Measurements from ENCODE around the gene PCDHA6.
"Not testable (repeated sequence)": the region's sequence is repeated elsewhere in the genome, so short reads cannot be mapped to it uniquely, and the experiment has no call there.

PCDHA6 gene

DNA sequence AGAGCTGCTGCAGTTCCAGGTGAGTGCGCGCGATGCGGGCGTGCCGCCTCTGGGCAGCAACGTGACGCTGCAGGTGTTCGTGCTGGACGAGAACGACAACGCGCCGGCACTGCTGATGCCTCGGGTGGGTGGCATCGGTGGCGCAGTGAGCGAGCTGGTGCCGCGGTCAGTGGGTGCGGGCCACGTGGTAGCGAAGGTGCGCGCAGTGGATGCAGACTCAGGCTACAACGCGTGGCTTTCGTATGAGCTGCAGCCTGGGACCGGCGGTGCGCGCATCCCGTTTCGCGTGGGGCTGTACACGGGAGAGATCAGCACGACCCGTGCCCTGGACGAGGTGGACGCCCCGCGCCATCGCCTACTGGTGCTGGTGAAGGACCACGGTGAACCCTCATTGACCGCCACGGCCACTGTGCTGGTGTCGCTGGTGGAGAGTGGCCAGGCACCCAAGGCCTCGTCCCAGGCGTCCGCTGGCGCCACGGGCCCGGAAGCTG is 24.9 kb upstream of the PCDHA6 start:
- no peaks in the 10 kb centered on the region for H3K27me3 Mint-ChIP-seq (ENCODE audit: low read depth)
- no peak overlapping the region for H3K27ac Mint-ChIP-seq
- H3K4me1 Mint-ChIP-seq: peaks cover 9% of the 10 kb centered on the region
- H3K9me3 Mint-ChIP-seq: peaks cover 37% of the 10 kb centered on the region
- H3K4me3 Mint-ChIP-seq: no peak overlapping the region
- H3K36me3 Mint-ChIP-seq (ENCODE audit: low read depth): peaks cover 71% of the 10 kb centered on the region
- TF ChIP-seq, protein P1, sequence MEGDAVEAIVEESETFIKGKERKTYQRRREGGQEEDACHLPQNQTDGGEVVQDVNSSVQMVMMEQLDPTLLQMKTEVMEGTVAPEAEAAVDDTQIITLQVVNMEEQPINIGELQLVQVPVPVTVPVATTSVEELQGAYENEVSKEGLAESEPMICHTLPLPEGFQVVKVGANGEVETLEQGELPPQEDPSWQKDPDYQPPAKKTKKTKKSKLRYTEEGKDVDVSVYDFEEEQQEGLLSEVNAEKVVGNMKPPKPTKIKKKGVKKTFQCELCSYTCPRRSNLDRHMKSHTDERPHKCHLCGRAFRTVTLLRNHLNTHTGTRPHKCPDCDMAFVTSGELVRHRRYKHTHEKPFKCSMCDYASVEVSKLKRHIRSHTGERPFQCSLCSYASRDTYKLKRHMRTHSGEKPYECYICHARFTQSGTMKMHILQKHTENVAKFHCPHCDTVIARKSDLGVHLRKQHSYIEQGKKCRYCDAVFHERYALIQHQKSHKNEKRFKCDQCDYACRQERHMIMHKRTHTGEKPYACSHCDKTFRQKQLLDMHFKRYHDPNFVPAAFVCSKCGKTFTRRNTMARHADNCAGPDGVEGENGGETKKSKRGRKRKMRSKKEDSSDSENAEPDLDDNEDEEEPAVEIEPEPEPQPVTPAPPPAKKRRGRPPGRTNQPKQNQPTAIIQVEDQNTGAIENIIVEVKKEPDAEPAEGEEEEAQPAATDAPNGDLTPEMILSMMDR (IDR thresholded peaks at IDR 0.05; ENCODE audit: unreplicated experiment in 3 of 3): no peak

DNA sequence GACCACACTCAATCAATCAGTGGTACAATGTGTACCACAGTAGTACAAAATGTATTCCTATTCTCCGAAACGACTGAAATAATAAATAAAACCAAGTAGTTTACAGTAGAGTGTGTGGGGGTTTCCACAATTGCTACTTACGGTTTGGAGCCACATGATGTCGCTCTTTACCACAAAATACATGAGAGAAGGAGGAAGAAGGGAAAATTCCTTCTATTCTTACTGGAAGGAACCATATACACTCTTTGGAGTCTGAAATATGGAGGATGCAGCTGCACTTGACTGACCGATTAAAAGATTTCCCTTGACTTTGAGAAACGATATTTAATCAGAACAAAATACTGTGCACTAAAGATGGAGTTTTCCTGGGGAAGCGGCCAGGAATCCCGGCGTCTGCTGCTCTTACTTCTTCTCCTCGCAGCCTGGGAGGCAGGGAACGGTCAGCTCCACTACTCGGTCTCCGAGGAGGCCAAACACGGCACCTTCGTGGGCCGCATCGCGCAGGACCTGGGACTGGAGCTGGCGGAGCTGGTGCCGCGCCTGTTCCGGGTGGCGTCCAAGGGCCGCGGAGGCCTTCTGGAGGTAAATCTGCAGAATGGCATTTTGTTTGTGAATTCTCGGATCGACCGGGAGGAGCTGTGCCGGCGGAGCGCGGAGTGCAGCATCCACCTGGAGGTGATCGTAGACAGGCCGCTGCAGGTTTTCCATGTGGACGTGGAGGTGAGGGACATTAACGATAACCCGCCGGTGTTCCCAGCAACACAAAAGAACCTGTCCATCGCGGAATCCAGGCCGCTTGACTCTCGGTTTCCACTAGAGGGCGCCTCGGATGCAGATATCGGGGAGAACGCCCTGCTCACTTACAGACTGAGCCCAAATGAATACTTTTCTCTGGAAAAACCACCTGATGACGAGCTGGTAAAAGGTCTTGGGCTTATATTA is 20.7 kb upstream of the PCDHA6 start, which contains the start of gene PCDHA4:
Gene PCDHA4 (plus strand): TSS at position 235 of the 942 bp plus-strand sequence.
- H3K4me1 Mint-ChIP-seq: peaks cover 11% of the 10 kb centered on the region

GRCh38 chr5:140808241-140808888 is 19.4 kb upstream of the PCDHA6 start:
- Mint-ChIP-seq H3K36me3 (ENCODE audit: low read depth) (peaks cover 84% of the 10 kb centered on the region), H3K9me3 (peaks cover 63% of the 10 kb centered on the region), H3K4me1 (peaks cover 11% of the 10 kb centered on the region), H3K4me3 (peak overlapping the region; percentile 91 to 95 (median 95))
- not testable (repeated sequence) for H3K27me3 Mint-ChIP-seq (ENCODE audit: low read depth); H3K27ac Mint-ChIP-seq

More for the DNA sequence above, 20.7 kb upstream of the PCDHA6 start, which contains the start of gene PCDHA4:
- H3K9me3 Mint-ChIP-seq: peaks cover 53% of the 10 kb centered on the region
- peak within 1 kb of the TSS; percentile 91 to 95 (median 95) for H3K4me3 Mint-ChIP-seq
- peaks cover 78% of the 10 kb centered on the region for H3K36me3 Mint-ChIP-seq (ENCODE audit: low read depth)
- TF ChIP-seq, protein P1 (IDR thresholded peaks at IDR 0.05; ENCODE audit: unreplicated experiment in 3 of 3): peak; percentile 45 to 53 (median 52)
- H3K27ac Mint-ChIP-seq: peak within 1 kb of the TSS; percentile 87 to 96 (median 90)
- H3K27me3 Mint-ChIP-seq (ENCODE audit: low read depth): no peaks in the 10 kb centered on the region

DNA sequence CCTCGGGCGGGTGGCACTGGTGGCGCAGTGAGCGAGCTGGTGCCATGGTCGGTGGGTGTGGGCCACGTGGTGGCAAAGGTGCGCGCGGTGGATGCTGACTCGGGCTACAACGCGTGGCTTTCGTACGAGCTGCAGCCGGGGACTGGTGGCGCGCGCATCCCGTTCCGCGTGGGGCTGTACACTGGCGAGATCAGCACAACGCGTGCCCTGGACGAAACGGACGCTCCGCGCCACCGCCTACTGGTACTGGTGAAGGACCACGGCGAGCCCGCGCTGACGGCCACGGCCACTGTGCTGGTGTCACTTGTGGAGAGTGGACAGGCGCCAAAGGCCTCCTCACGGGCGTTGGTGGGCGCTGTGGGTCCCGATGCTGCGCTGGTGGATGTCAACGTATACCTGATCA is 18.9 kb upstream of the PCDHA6 start:
- H3K27ac Mint-ChIP-seq: no peak overlapping the region
- TF ChIP-seq, protein P1 (IDR thresholded peaks at IDR 0.05; ENCODE audit: unreplicated experiment in 3 of 3): no peak
- H3K9me3 Mint-ChIP-seq: peaks cover 59% of the 10 kb centered on the region
- H3K4me1 Mint-ChIP-seq: peaks cover 11% of the 10 kb centered on the region
- no peaks in the 10 kb centered on the region for H3K27me3 Mint-ChIP-seq (ENCODE audit: low read depth)
- peaks cover 81% of the 10 kb centered on the region for H3K36me3 Mint-ChIP-seq (ENCODE audit: low read depth)
- H3K4me3 Mint-ChIP-seq: no peak overlapping the region

DNA sequence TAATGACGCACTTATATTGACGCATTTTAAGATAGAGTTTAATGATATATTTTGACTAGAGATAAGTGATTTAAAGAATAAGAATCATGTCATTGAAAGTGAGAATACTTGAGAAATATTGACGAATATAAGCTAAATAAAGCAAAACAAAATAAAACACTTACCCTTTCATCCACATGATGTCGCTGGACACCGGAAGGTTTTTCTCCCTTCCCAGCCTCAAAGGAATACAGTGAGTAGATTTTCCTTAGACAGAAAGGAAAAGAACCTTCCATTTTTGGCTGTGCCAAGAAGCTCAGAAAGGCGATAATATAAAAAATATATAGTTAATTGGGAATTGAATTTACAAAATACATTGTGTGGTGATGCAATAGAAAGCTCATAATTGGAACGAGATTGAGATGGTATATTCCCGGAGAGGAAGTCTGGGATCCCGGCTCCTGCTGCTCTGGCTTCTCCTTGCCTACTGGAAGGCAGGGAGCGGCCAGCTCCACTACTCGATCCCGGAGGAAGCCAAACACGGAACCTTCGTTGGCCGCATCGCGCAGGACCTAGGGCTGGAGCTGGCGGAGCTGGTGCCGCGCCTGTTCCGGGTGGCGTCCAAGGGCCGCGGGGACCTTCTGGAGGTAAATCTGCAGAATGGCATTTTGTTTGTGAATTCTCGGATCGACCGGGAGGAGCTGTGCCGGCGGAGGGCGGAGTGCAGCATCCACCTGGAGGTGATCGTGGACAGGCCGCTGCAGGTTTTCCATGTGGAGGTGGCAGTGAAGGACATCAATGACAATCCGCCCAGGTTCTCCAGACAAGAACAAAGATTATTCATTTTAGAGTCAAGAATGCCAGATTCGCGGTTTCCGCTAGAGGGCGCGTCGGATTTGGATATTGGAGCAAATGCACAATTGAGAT is 6.1 kb upstream of the PCDHA6 start, which contains the start of gene PCDHA5:
Gene PCDHA5 (plus strand): TSS at position 239 of the 906 bp plus-strand sequence.
- TF ChIP-seq, protein P1 (IDR thresholded peaks at IDR 0.05; ENCODE audit: unreplicated experiment in 3 of 3): no peak
- Mint-ChIP-seq H3K36me3 (ENCODE audit: low read depth) (peaks cover 71% of the 10 kb centered on the region), H3K9me3 (peaks cover 39% of the 10 kb centered on the region), H3K4me3 (no peak within 1 kb of the TSS), H3K27me3 (ENCODE audit: low read depth) (no peaks in the 10 kb centered on the region), H3K4me1 (no peaks in the 10 kb centered on the region), H3K27ac (no peak within 1 kb of the TSS)

Measured in nephron (organoid).